Panc1 (cell line): Measurements from ENCODE around the gene CNIH2. TPM values are rescaled to one million over a fixed set of nuclear protein-coding genes. Genes with fewer than 3 reads are reported as not detected.

Experiments
- ATAC-seq: fragments of 200-7000 bp; cut with Tn5 transposase; 2 replicates; pipeline ENCODE4 v1.9.1; 2020; ENCODE audit warnings: mild to moderate bottlenecking, moderate library complexity
- BruUV-seq: library from RNA; stranded (reverse); fragments of 400-500 nt; replicated peaks from 2 replicates; lab custom pipeline; 2021; lab: Mats Ljungman, UMichigan
- CTCF ChIA-PET: fragments of 300-600 bp; sonication (Branson Sonifier 250); formaldehyde crosslinking; loops from one replicate; lab custom pipeline; 2022; ENCODE audit warnings: antibody characterized with exemption; lab: Charles Lee
- POLR2A ChIA-PET: fragments of 300-600 bp; sonication (Branson Sonifier 250); formaldehyde crosslinking; loops from one replicate; lab custom pipeline; 2022; ENCODE audit warnings: antibody characterized with exemption; lab: Charles Lee
- DNase-seq: peaks from one replicate; pipeline ENCODE4 v3.0.0-alpha.2; 2010; ENCODE audit warnings: low read depth, low spot score
- H3K27ac ChIP-seq: 2 replicates; pipeline ENCODE4 v1.5.1; 2011; ENCODE audit warnings: mild to moderate bottlenecking, low read length, inconsistent platforms
- H3K27me3 ChIP-seq: fragments of 200-500 bp; sonication (Bioruptor generic); 2 replicates; pipeline ENCODE4 v1.6.0; 2014; ENCODE audit warnings: low read length, inconsistent platforms; ENCODE audit not compliant: control insufficient read depth, insufficient read depth
- H3K36me3 ChIP-seq: fragments of 200-500 bp; sonication (Bioruptor generic); 2 replicates; pipeline ENCODE4 v1.5.1; 2014; ENCODE audit warnings: inconsistent platforms, mild to moderate bottlenecking, low read length, moderate library complexity; ENCODE audit not compliant: control insufficient read depth, insufficient read depth
- H3K4me1 ChIP-seq: 2 replicates; pipeline ENCODE4 v1.5.1; 2011; ENCODE audit warnings: inconsistent platforms, mild to moderate bottlenecking, low read length, moderate library complexity; ENCODE audit not compliant: control insufficient read depth, insufficient read depth
- H3K4me3 ChIP-seq, 2 experiments: 2 replicates each; pipeline ENCODE4 v1.5.1; 2011 to 2012; ENCODE audit warnings: low read depth in 2 of 2, low read length in 2 of 2, mild to moderate bottlenecking in 2 of 2, inconsistent platforms in 1 of 2, moderate library complexity in 1 of 2
- H3K9me3 ChIP-seq: fragments of 200-500 bp; sonication (Bioruptor generic); 2 replicates; pipeline ENCODE4 v1.5.1; 2014; ENCODE audit warnings: low read depth, mild to moderate bottlenecking, inconsistent platforms, low read length, moderate library complexity; ENCODE audit not compliant: control insufficient read depth, insufficient read depth
- CTCF ChIP-seq: fragments of 450-650 bp; IDR thresholded peaks from 2 replicates; pipeline ENCODE4 v1.5.1; 2017; ENCODE audit warnings: mild to moderate bottlenecking
- POLR2AphosphoS5 ChIP-seq: IDR thresholded peaks from 2 replicates; pipeline ENCODE4 v1.6.1; 2012; ENCODE audit warnings: mild to moderate bottlenecking, low read depth, low read length, moderate library complexity
- REST ChIP-seq, 2 experiments: IDR thresholded peaks; 2 replicates each; pipeline ENCODE4 v1.6.1; 2011 to 2012; ENCODE audit warnings: low read depth in 2 of 2, control low read depth in 1 of 2, low read length in 1 of 2, mild to moderate bottlenecking in 1 of 2, moderate library complexity in 1 of 2; ENCODE audit not compliant: insufficient read depth in 1 of 2
- SIN3A ChIP-seq: IDR thresholded peaks from 2 replicates; pipeline ENCODE4 v1.6.1; 2012; ENCODE audit warnings: low read depth, mild to moderate bottlenecking, low read length, moderate library complexity, borderline replicate concordance; ENCODE audit not compliant: insufficient read depth
- TCF7L2 ChIP-seq: IDR thresholded peaks from 2 replicates; pipeline ENCODE4 v1.6.1; 2011; ENCODE audit warnings: mild to moderate bottlenecking, low read depth, low read length, inconsistent platforms
- in situ Hi-C: cut with HindIII; loops from 2 replicates; pipeline ENCODE4 v1.10.0; 2016; ENCODE audit warnings: low sequenced_read_pairs, low pct_unique_long_range_greater_than_20kb
- intact Hi-C: fragments of 100-400 bp; cut with micrococcal nuclease; formaldehyde crosslinking; loops from one replicate; pipeline ENCODE4 v1.10.0; 2022; ENCODE audit not compliant: unreplicated experiment
- total RNA-seq: library from RNA; stranded (reverse); gene quantifications from one replicate; pipeline ENCODE4 v1.2.1, GENCODE V29; 2021; ENCODE audit not compliant: unreplicated experiment

Gene CNIH2
- total RNA-seq, 1 experiment from 2014 or later, result 9.3 TPM

- no peaks in the 10 kb centered on the region for H3K9me3 ChIP-seq
- ChIA-PET CTCF (interaction anchor here (0.5 to 1.5 kb wide), 4 partner anchors 23 to 290 kb away, joined by 3 read pairs; no protein-coding TSS in a partner anchor), POLR2A (no interaction called here)
- DNase-seq, result no peak
- no peak overlapping the region for H3K27ac ChIP-seq
- in situ Hi-C loops (no loop called here), intact Hi-C loops (no loop called here)
- peaks cover 38% of the 10 kb centered on the region for H3K4me1 ChIP-seq
- ATAC-seq, result no peak
- no peak overlapping the region for H3K4me3 ChIP-seq
- no peaks in the 10 kb centered on the region for H3K27me3 ChIP-seq
- TF ChIP-seq TCF7L2, result no peak
- TF ChIP-seq CTCF, result no peak
- TF ChIP-seq POLR2AphosphoS5, result no peak
- no peak for TF ChIP-seq SIN3A
- H3K36me3 ChIP-seq, result no peaks in the 10 kb centered on the region
- no TSS peak for BruUV-seq
Observed at GRCh38 chr11:66281776-66282467, 3.9 kb downstream of the CNIH2 start.

- CTCF ChIA-PET, result interaction anchor here (0.5 to 1.5 kb wide), 4 partner anchors 24 to 291 kb away, joined by 3 read pairs; no protein-coding TSS in a partner anchor
- BruUV-seq, result no TSS peak
- Histone ChIP-seq H3K4me3 (no peak overlapping the region), H3K27me3 (no peaks in the 10 kb centered on the region), H3K27ac (no peak overlapping the region), H3K4me1 (peaks cover 35% of the 10 kb centered on the region), H3K9me3 (no peaks in the 10 kb centered on the region), H3K36me3 (no peaks in the 10 kb centered on the region; the same call in 1 of the 2 replicates)
- POLR2A ChIA-PET, result no interaction called here
- intact Hi-C loops, result no loop called here
- TF ChIP-seq REST (IDR thresholded peaks at IDR 0.05; ENCODE audit: insufficient read depth in 1 of 2, low read depth in 2 of 2, low read length in 1 of 2), result 0 out of 4 replicates have a peak, but pooled peaks of 1 of the 2 experiments have one; percentile 63
- TF ChIP-seq CTCF, result peak; percentile 99
- no peak for TF ChIP-seq SIN3A
- TF ChIP-seq POLR2AphosphoS5, result peak; percentile 68; the same call in 1 of the 2 replicates
- TF ChIP-seq TCF7L2, result no peak
- in situ Hi-C loops, result no loop called here
- DNase-seq (peak; percentile 51), ATAC-seq (peak; percentile 85)
Observed at GRCh38 chr11:66282468-66283455, 4.8 kb downstream of the CNIH2 start.
